AG04450 (cell line): Measurements from ENCODE around the gene CASTOR2. TPM values are rescaled to one million over a fixed set of nuclear protein-coding genes. Genes with fewer than 3 reads are reported as not detected.

Experiments used
- CTCF ChIA-PET: fragments of 300-600, 350-600 bp; formaldehyde crosslinking; extraction: SDS; loops from one replicate; lab custom pipeline; 2022; ENCODE audit warnings: antibody characterized with exemption, inconsistent platforms; lab: Charles Lee
- POLR2A ChIA-PET: fragments of 350-600 bp; formaldehyde crosslinking; extraction: SDS; loops from one replicate; lab custom pipeline; 2021; ENCODE audit warnings: antibody characterized with exemption, inconsistent platforms; lab: Yijun Ruan, JAX
- DNase-seq: peaks from one replicate; pipeline ENCODE4 v3.0.0-alpha.2; 2011; ENCODE audit warnings: low read depth, low spot score
- H3K27ac ChIP-seq: one replicate; pipeline ENCODE4 v1.5.1; 2012; ENCODE audit warnings: low read depth, low read length, control low read depth
- H3K27me3 ChIP-seq: one replicate; pipeline ENCODE4 v1.6.0; 2012; ENCODE audit warnings: low read length; ENCODE audit not compliant: control insufficient read depth, insufficient read depth
- H3K4me3 ChIP-seq: 2 replicates; pipeline ENCODE4 v1.5.1; 2011; ENCODE audit warnings: mild to moderate bottlenecking, low read depth, low read length, control low read depth
- H3K9me3 ChIP-seq: 2 replicates; pipeline ENCODE4 v1.5.1; 2012; ENCODE audit warnings: low read length; ENCODE audit not compliant: control insufficient read depth, insufficient read depth
- polyA plus RNA-seq: library from polyadenylated mRNA; depleted of rRNA; stranded (reverse); fragments of >200 nt; gene quantifications from 2 replicates; pipeline ENCODE4 v1.2.3, GENCODE V29; 2011
- TF ChIP-seq, protein P1 (sequence below): IDR thresholded peaks from 2 replicates; pipeline ENCODE4 v1.5.1; 2011; ENCODE audit warnings: low read depth, low read length, control low read depth, inconsistent platforms

Gene CASTOR2
- polyA plus RNA-seq, 1 experiment = 3.9 TPM

DNA sequence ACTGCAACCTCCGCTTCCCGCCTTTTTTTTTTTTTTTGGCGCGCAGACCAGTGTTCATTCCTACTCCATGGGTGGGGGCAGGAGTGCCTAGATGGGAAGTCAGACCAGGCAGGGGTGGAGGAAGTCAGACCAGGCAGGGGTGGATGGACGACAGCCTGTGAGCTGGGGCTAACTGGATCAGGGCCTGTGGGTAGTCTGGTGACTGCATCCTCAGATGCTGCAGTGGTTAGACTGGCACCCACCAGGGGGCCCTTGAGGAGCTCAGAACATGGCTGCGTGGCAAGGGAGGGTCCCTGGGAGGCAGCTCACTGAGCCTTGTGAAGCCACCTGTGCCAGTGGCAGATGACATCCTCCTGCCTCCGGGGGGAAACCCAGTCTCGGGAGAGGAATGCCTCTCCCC, 74.0 kb downstream of the CASTOR2 start:
- no peak overlapping the region for H3K27ac ChIP-seq
- DNase-seq = no peak
- H3K9me3 ChIP-seq = no peaks in the 10 kb centered on the region; the same call in 1 of the 2 replicates
- H3K27me3 ChIP-seq = no peaks in the 10 kb centered on the region
- no peak overlapping the region for H3K4me3 ChIP-seq
- POLR2A ChIA-PET = interaction anchor here (0.7 kb wide), 1 partner anchor 13 kb away, joined by 3 read pairs; no protein-coding TSS in a partner anchor
- TF ChIP-seq, protein P1, sequence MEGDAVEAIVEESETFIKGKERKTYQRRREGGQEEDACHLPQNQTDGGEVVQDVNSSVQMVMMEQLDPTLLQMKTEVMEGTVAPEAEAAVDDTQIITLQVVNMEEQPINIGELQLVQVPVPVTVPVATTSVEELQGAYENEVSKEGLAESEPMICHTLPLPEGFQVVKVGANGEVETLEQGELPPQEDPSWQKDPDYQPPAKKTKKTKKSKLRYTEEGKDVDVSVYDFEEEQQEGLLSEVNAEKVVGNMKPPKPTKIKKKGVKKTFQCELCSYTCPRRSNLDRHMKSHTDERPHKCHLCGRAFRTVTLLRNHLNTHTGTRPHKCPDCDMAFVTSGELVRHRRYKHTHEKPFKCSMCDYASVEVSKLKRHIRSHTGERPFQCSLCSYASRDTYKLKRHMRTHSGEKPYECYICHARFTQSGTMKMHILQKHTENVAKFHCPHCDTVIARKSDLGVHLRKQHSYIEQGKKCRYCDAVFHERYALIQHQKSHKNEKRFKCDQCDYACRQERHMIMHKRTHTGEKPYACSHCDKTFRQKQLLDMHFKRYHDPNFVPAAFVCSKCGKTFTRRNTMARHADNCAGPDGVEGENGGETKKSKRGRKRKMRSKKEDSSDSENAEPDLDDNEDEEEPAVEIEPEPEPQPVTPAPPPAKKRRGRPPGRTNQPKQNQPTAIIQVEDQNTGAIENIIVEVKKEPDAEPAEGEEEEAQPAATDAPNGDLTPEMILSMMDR = no peak
- CTCF ChIA-PET = no interaction called here

DNA sequence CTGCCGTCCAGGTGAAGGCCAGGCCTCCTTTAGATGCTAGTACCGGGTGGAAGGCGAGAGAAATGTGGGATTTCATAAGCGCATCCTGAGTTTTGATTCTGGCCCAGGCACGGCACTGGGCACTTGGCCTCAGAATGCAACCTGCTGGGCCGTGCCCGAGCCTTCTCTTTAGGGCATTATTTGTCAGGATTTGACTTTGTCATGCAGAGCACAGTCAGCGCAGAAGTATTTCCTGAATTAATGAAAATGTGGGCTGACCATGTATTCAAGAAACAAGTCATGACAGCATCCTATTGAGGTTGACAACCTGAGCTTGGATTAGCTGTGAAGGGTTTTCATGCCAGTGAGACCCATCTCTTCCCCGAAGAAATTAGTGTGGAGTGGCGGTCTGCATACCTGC, 74.7 kb downstream of the CASTOR2 start:
- POLR2A ChIA-PET = no interaction called here
- Histone ChIP-seq H3K27me3 (no peaks in the 10 kb centered on the region), H3K27ac (no peak overlapping the region), H3K4me3 (no peak overlapping the region), H3K9me3 (no peaks in the 10 kb centered on the region; the same call in 1 of the 2 replicates)
- DNase-seq = no peak
- TF ChIP-seq, protein P1 = no peak
- CTCF ChIA-PET = no interaction called here

DNA sequence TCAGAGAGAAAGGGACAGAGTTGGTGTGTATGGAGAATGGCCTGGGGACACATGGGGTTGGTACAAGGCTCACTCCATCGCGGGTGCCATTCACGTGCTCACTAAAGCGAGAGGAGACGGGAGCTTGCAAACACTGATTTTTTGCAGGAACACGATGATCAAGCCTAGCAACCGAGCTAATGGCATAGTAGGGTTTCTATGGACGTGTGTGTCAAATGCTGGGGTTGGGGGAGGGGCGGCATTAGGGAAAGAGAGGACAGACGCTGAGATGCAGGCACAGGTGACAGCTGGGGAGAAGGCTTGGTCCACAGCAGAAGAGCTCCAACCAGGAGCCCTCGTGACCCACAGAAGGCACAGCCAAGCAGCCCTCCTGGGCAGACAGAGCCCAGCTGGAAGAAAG, 75.2 kb downstream of the CASTOR2 start:
- ChIA-PET POLR2A (no interaction called here), CTCF (no interaction called here)
- TF ChIP-seq, protein P1 = no peak
- H3K27me3 ChIP-seq = no peaks in the 10 kb centered on the region
- no peak overlapping the region for H3K27ac ChIP-seq
- no peak for DNase-seq
- no peaks in the 10 kb centered on the region; the same call in 1 of the 2 replicates for H3K9me3 ChIP-seq
- H3K4me3 ChIP-seq = no peak overlapping the region

DNA sequence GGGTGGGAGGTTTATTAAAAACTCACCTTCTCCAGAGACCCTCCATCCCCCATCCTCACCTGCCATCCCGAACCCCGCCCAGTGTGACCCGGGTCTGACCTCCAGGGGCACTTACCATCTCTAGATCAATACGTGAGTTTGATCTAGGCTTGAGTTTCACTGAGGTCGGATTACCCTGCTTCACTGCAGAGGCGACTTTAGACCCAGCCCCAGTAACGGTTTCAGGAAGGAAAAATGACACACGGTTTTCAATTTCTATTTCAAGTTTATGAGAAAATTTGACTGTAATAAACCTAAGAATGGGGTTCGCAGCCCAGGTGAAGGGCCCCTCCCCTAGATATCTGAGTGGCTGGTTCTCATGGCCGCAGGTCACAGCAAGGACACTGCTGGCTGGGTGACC, 76.0 kb downstream of the CASTOR2 start:
- H3K27me3 ChIP-seq = no peaks in the 10 kb centered on the region
- no peaks in the 10 kb centered on the region; the same call in 1 of the 2 replicates for H3K9me3 ChIP-seq
- TF ChIP-seq, protein P1 = no peak
- POLR2A ChIA-PET = no interaction called here
- H3K27ac ChIP-seq = no peak overlapping the region
- no peak overlapping the region for H3K4me3 ChIP-seq
- DNase-seq = no peak
- CTCF ChIA-PET = no interaction called here

DNA sequence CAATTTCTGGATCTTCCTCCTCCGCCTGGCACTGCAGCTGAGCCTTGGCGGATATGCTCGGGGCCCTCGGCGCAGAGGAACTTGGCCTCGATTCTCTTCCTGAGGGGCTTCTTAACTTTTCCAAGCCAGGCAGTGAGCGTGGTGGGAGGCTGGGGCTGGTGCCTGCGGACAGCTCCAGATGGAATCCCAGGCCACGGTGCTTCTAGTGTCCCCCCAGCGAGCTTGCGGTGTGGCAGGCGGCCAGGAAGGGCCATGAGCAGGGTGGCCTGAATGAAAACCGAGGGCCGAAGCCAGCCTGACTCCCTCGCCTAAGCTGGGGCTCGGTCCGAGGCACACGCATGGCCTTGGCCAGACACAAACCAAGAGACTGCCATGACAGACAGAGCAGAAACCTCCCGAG, 77.8 kb downstream of the CASTOR2 start:
- Histone ChIP-seq H3K27me3 (no peaks in the 10 kb centered on the region), H3K4me3 (no peak overlapping the region), H3K27ac (no peak overlapping the region), H3K9me3 (no peaks in the 10 kb centered on the region; the same call in 1 of the 2 replicates)
- ChIA-PET POLR2A (no interaction called here), CTCF (interaction anchor here (0.5 kb wide), 1 partner anchor 8 kb away, joined by 3 read pairs; no protein-coding TSS in a partner anchor)
- TF ChIP-seq, protein P1 = no peak
- DNase-seq = no peak
